OCI-LY1 (cell line): ENCODE measurements around the gene IL20RB.

Source experiments
- H2AFZ ChIP-seq: fragments of 200-600 bp; sonication (generic), shearing (Covaris generic); 2 replicates; pipeline ENCODE4 v1.6.0; 2014; ENCODE audit warnings: antibody characterized with exemption, mild to moderate bottlenecking, low read length
- H3F3A ChIP-seq: fragments of 200-600 bp; sonication (generic), shearing (Covaris generic); 2 replicates; pipeline ENCODE4 v1.6.0; 2014; ENCODE audit warnings: mild to moderate bottlenecking, antibody characterized with exemption, low read length, moderate library complexity; ENCODE audit not compliant: insufficient read depth
- H3K27ac ChIP-seq: fragments of 200-600 bp; sonication (generic); 2 replicates; pipeline ENCODE4 v1.5.1; 2014; ENCODE audit warnings: low read length, mixed run types, mild to moderate bottlenecking, low read depth; ENCODE audit not compliant: poor library complexity, severe bottlenecking
- H3K27me3 ChIP-seq: fragments of 200-600 bp; sonication (generic); 2 replicates; pipeline ENCODE4 v1.6.0; 2014; ENCODE audit warnings: antibody characterized with exemption, mild to moderate bottlenecking, low read length, moderate library complexity; ENCODE audit not compliant: insufficient read depth
- H3K36me3 ChIP-seq: fragments of 200-600 bp; sonication (generic); 2 replicates; pipeline ENCODE4 v1.6.1; 2014; ENCODE audit warnings: mild to moderate bottlenecking, antibody characterized with exemption, low read length, moderate library complexity, mixed read lengths; ENCODE audit not compliant: insufficient read depth
- H3K4me1 ChIP-seq: fragments of 200-600 bp; sonication (generic); 2 replicates; pipeline ENCODE4 v1.5.1; 2014; ENCODE audit warnings: mild to moderate bottlenecking, low read length, moderate library complexity; ENCODE audit not compliant: insufficient read depth, severe bottlenecking
- H3K4me2 ChIP-seq: fragments of 200-600 bp; sonication (generic), shearing (Covaris generic); 2 replicates; pipeline ENCODE4 v1.6.1; 2014; ENCODE audit warnings: low read length
- H3K4me3 ChIP-seq: fragments of 200-600 bp; sonication (generic); 2 replicates; pipeline ENCODE4 v1.5.1; 2014; ENCODE audit warnings: low read length, low read depth, mild to moderate bottlenecking, mixed read lengths; ENCODE audit not compliant: poor library complexity, severe bottlenecking
- H3K79me2 ChIP-seq: fragments of 200-600 bp; shearing (Covaris generic); 2 replicates; pipeline ENCODE4 v1.6.1; 2016; ENCODE audit warnings: mixed run types, low read length, mixed read lengths; ENCODE audit not compliant: insufficient read depth
- H3K9ac ChIP-seq: fragments of 200-600 bp; sonication (generic), shearing (Covaris generic); 2 replicates; pipeline ENCODE4 v1.6.1; 2014; ENCODE audit warnings: mild to moderate bottlenecking, low read length, mixed read lengths
- H3K9me2 ChIP-seq: fragments of 200-600 bp; sonication (generic), shearing (Covaris generic); 2 replicates; pipeline ENCODE4 v1.6.1; 2014; ENCODE audit warnings: low read depth, mild to moderate bottlenecking, low read length, mixed read lengths
- H3K9me3 ChIP-seq: fragments of 200-600 bp; shearing (Covaris generic); 2 replicates; pipeline ENCODE4 v1.6.1; 2014; ENCODE audit warnings: low read length, mixed read lengths
- H4K20me1 ChIP-seq: fragments of 200-600 bp; sonication (generic), shearing (Covaris generic); 2 replicates; pipeline ENCODE4 v1.6.0; 2016; ENCODE audit warnings: mild to moderate bottlenecking, low read length; ENCODE audit not compliant: insufficient read depth
- CTCF ChIP-seq: fragments of 200-600 bp; sonication (generic), shearing (Covaris generic); IDR thresholded peaks from 2 replicates; pipeline ENCODE4 v1.5.1; 2017; ENCODE audit warnings: mild to moderate bottlenecking, antibody characterized with exemption, low read length, moderate library complexity, mixed read lengths
- EZH2 ChIP-seq: fragments of 200-600 bp; sonication (generic), shearing (Covaris generic); IDR thresholded peaks from 2 replicates; pipeline ENCODE4 v1.8.0; 2017; ENCODE audit warnings: borderline replicate concordance, mixed run types, mild to moderate bottlenecking, antibody characterized with exemption, low read length, moderate library complexity, mixed read lengths

IL20RB gene

DNA sequence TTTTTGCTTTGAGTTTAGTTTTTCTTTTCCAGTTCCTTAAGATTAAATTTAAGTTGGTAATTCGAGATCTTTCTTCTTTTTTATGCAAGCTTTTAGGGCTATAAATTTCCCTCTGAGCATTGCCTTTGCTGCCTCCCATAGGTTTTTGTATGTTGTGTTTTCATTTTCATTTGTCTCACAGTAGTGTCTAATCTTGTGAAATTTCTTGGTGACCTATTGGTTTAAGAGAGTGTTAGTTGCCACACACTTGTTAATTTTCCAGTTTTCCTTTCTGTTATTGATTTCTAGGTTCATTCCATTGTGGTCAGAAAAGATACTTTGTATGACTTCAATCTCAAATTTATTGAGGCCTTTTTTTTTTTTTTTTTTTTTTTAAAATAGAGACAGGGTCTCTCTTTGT, 18.3 kb upstream of the IL20RB start:
- Histone ChIP-seq H3K4me1 (peaks cover 41% of the 10 kb centered on the region), H3K4me3 (no peak overlapping the region), H2AFZ (no peak overlapping the region), H3K27ac (no peak overlapping the region), H3K9ac (no peak overlapping the region), H3K9me2 (no peaks in the 10 kb centered on the region), H3F3A (no peaks in the 10 kb centered on the region), H3K4me2 (no peak overlapping the region), H3K27me3 (no peaks in the 10 kb centered on the region), H3K36me3 (peaks cover 45% of the 10 kb centered on the region), H3K79me2 (peaks cover 51% of the 10 kb centered on the region), H4K20me1 (no peaks in the 10 kb centered on the region), H3K9me3 (peaks cover 13% of the 10 kb centered on the region)
- no peak for TF ChIP-seq CTCF
- no peak for TF ChIP-seq EZH2

DNA sequence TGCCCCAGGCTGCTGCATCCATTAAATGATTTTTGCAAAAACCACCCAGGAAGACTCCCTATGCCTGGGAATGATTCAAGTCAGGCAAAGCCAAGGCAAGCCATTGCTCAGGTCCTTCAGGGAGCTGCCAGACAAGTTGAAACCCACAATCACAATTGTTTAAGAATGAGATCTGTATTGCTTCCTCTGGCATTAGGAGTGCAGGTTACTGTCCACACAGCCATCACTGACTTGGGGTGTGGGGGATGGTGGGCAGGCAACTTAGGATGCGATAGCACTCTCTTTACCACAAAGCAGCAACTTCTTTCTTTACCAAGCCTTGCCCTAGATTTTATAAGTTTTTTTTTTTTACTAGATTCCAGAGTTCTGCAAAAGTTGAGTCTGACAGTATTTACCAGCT, 15.0 kb upstream of the IL20RB start:
- Histone ChIP-seq H3K4me3 (no peak overlapping the region), H4K20me1 (no peaks in the 10 kb centered on the region), H3K9ac (no peak overlapping the region), H3K4me1 (peaks cover 46% of the 10 kb centered on the region), H3K9me3 (peaks cover 4% of the 10 kb centered on the region), H3K27me3 (no peaks in the 10 kb centered on the region), H3K27ac (no peak overlapping the region), H3K4me2 (no peak overlapping the region), H3K9me2 (no peaks in the 10 kb centered on the region), H3K36me3 (peaks cover 29% of the 10 kb centered on the region), H2AFZ (no peak overlapping the region), H3F3A (no peaks in the 10 kb centered on the region; the same call in 1 of the 2 replicates), H3K79me2 (peaks cover 35% of the 10 kb centered on the region)
- no peak for TF ChIP-seq CTCF

DNA sequence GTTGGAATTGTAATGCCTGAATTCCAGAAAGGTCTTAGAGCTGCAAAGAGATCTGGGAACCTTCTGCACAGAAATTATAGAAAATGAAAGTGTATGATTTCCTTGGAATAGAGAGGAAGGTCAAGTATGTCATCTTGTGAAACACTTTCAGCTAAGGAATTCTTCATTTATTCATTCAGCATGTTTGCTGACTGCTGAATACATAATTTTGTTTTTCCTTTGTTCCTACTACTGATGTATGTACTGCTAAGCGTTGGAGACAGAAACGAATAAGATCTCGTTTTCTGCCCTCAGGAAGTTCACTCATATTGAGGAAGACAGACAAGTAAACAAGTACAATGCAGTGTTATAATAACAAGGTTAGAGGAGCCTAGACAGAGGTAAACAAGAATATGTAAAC, 14.3 kb upstream of the IL20RB start:
- no peak for TF ChIP-seq EZH2
- TF ChIP-seq CTCF = no peak
- Histone ChIP-seq H3K27me3 (no peaks in the 10 kb centered on the region), H3K4me2 (no peak overlapping the region), H3K79me2 (peaks cover 28% of the 10 kb centered on the region), H4K20me1 (no peaks in the 10 kb centered on the region), H3K9me2 (no peaks in the 10 kb centered on the region), H3K9me3 (peaks cover 4% of the 10 kb centered on the region; the same call in 1 of the 2 replicates), H2AFZ (no peak overlapping the region), H3K36me3 (peaks cover 27% of the 10 kb centered on the region), H3K27ac (no peak overlapping the region), H3K4me1 (peaks cover 46% of the 10 kb centered on the region), H3K9ac (no peak overlapping the region), H3K4me3 (no peak overlapping the region), H3F3A (no peaks in the 10 kb centered on the region; the same call in 1 of the 2 replicates)
